HG03571 (cell line): ENCODE measurements around the gene GPRASP2.

Experiments
- ATAC-seq: cut with Tn5 transposase; IDR thresholded peaks from one replicate; pipeline ENCODE4 v1.9.1; 2021; ENCODE audit not compliant: unreplicated experiment

The GPRASP2 gene

DNA sequence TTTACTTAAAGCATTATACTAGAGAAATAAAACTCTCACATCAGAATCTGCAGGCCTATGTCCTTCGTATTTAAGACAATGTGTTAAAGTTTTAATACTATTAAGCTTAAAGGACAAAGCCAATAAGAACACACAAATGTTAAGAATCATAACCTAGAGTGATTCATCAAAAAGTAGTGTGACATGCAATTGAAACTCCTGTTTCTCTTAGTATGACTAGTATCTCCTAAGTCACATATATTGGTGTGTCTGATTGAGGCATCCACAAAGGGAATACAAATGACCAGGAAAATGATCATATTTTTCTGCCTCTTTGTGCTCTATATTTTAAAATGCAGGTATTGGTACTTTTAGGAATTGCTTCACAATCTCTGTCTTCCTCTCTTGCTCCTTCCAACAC is 32.1 kb downstream of the GPRASP2 start:
- no peak for ATAC-seq

DNA sequence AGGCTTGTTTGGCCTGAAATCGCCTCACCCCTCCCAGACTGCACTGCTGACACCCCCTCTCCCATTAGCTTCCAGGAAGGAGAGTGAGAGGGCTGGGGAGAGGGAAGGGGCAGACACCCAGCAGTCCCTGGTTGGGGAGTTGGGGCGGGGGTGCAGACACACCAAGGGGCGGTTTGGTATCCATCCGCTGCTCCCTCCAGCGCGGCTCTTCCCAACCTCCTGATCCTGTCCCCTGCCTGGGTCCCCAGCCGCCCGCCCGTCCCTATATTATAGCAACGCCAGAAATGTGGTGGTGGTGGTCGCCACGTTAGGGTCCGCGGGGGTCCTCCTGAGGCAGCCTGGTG is 33.2 kb downstream of the GPRASP2 start:
- no peak for ATAC-seq

DNA sequence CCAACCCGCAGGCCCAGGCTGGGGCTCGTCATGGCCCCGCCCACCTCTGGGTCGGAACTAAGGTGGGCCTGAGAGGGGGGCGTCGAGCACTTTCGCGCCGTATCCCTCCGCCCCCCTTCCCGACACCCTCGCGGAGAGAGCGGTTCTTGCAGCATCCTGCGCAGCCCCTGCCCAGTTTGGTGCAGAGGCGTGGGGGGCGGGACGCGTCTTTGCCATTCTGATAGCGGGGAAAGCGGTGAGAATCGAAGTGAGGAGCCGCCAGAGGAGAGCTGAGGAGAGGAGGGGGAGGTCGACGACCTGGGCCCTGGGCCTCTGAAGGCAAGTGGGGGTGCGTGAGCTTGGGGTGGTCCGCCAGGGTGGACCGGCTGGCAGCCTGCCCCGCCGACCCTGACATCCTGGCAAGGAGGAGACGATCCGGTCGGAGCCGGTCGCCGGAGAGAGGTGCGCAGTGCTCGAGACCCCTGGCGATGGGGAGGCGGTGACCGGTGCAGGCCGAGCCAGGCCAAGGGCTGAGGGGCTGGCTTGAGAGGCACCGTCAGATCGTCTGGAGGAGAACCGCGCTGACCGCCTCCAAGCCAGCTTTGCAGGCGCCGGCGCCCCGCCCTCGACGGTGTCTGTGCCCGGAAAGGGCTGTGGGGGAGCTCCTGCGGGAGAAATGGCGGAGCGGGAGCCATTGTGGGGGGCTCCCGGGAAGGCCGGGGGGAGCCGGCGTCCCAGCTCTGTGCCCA is 33.8 kb downstream of the GPRASP2 start:
- ATAC-seq = no peak

DNA sequence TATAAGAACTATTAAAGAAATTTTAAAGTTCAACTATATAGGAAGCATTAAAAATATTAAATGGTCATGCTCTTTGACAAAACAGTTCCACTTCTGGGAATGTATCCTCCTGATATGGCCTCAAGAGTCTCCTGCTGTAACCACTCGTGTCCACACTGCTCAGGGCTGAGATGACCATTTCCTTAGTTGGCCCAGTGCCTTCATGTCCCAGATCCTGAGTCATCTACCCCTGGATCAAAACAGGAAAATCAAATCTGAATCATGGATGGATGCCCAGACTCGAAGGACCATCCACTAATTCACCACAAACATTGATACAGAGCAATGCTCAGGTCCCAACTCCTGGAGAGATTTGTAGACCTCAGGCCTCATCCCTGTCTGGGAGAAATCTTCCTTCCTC is 53.0 kb downstream of the GPRASP2 start:
- ATAC-seq = no peak

DNA sequence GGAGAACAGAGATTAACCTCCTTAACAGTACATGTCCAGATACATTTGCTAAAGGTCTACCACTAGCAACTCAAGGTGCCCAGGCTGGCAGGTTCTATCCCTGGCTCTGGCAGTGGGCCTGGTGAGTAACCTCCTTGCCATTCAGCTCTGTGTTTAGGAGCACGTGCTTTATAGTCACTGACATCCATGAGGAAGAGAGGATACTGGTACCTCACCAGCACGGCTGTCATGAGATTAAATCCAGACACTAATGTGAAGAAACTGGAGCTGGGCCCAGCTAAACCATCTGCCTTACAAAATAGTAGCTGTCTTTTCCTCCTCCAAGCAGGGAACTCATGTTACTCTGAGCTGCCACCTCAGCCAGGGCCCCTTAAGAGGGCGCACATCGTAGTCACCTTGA is 53.6 kb downstream of the GPRASP2 start:
- no peak for ATAC-seq

DNA sequence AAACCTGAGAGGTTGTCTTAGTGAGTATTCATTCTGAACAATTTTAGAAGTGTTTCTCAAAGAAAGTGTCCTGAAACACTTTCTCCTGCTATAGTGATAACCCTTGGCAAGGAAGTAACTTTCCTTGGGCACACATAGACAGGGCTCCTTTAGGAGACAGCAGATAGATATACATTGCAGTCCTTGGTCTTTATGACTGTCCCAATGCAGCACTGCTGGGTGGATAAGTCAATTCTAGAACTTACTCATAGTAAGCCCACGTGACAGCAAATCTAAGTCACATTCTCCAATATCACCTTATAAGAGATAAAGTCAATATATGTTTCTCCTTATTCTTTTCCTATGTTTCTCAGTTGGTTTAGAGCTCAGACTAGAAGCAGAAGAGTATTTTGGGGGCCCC is 55.0 kb downstream of the GPRASP2 start:
- ATAC-seq = no peak
